ENCODE measurements around the gene GAPVD1.
A peak's percentile ranks its signal among the peaks of the same experiment; 100 is the strongest.

Gene GAPVD1

DNA sequence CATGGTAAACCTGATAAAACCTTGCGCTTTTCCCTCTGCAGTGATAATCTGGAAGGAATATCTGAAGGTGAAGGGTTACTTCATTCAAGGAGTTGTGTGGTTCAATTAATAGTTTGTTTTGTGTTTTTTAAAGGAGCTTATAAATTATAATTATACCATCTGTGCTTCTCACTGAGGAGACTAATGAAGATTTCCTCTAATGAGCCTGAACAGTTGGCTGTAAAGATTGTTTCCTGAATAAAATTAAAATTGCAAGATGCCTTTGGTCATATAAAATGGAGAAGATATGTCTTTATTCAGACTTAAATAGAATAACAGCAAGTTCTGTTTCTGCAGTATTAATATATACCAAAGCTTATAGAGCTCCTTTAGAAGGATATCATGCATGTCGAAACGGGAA lies 59.9 kb downstream of the GAPVD1 start:
- no peak for DNase-seq

DNA sequence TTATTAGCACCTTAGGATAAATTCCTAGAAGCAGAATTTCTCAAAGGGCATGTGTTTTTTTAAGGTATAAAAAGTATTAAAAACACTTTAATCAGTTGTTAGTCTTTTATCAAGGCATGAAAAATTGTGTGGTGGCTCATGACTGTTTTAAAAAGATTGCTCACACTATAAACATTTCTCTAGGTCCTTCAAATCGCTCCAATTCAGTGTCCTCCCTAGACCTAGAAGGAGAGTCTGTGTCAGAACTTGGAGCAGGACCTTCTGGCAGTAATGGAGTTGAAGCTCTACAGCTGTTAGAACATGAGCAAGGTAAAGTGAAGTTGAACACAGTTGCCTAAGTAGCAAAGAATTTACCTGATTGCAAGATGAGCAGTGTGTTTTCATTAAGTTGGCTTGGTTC lies 62.0 kb downstream of the GAPVD1 start:
- no peak for DNase-seq

DNA sequence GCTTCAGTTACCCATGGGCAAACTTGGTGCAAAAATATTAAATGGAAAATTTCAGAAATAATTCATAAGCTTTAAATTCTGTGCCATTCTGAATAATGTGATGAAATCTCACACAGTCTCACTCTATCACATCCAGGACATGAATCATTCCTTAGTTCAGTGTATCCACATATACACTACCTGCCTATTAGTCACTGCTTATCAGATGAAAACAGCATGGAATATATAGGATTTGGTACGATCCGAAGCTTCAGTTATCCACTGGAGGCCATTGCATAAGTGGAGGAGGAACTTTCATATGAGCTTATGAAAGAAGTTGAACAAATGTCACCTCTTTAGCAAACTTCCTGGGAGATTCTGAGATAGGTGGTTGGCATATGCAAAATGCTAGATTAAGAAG lies 64.2 kb downstream of the GAPVD1 start:
- no peak for DNase-seq

DNA sequence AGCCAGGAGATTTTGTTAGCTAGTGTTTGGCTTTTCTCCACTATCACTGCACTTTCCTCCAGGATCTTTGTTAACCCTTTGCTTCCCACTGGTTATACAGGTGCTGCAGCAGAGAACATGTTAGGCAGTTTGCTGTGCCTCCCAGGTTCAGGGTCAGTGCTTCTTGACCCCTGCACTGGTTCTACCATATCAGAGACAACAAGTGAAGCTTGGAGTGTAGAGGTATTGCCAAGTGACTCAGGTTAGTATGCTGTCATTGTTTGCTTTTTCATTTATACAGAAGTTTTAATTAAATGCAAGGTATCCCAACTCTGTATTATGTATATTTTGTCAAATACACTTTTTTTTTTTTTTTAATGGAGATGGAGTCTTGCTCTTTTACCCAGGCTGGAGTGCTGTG lies 68.4 kb downstream of the GAPVD1 start:
- DNase-seq, result no peak

DNA sequence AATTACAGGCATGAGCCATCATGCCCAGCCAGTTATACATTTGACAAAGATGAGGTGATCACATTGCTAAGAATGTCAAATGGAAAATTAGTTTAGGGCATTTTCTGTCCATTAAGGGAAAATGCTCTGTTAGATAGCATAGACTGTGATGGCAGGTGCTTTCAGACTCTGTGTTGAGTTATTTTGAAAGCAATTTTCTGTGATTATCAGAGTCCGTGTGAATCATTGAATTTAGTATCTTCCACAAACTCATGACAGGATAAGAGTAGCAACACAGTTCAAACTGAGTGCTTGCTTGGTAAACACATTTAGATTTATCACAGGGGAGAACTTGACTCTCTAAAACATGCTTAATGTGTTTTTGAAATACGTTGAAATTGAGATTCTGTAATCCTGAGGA lies 69.0 kb downstream of the GAPVD1 start:
- no peak for DNase-seq

DNA sequence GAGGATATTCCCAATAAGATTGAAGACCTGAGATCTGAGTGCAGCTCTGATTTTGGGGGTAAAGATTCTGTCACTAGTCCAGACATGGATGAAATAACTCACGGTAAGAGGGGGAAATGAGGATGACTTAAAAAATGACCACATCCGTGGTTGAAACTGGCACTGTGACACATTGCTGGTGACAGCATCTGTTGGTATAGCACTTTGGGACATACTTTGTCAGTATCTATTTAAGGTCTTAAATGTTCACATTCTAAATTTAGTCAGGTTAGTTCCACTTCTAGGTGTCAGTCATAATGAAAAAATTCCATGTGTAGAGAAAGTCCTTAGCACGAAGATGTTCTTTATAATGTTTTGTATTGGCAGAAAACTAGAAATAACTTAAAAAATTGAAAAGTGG lies 70.9 kb downstream of the GAPVD1 start:
- DNase-seq, result no peak

DNA sequence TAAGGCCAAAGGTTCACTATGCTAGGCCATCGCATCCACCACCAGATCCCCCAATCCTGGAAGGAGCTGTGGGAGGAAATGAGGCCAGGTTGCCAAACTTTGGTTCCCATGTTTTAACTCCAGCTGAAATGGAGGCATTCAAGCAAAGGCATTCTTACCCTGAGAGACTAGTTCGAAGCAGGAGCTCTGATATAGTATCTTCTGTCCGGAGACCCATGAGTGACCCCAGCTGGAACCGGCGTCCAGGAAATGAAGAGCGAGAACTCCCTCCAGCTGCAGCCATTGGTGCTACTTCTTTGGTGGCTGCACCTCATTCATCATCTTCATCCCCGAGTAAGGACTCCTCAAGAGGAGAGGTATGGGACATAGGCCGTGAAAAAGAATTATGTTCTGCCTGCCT lies 75.6 kb downstream of the GAPVD1 start:
- no peak for DNase-seq

DNA sequence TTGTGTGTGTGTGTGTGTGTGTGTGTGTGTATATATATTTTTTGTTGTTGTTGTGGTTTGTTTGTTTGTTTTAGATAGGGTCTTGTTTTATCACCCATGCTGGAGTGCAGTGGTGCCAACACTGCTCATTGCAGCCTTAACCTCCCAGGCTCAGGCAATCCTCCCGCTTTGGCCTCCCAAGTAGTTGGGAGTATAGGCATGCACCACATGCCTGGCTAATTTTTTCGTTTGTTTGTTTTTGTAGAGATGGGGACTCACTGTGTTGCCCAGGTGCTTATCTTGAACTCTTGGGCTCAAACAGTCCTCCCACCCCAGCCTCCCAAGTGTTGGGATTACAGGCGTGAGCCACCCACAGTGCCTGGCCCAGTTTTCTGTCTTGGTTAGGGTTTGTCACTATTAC lies 77.3 kb downstream of the GAPVD1 start:
- DNase-seq, result no peak

DNA sequence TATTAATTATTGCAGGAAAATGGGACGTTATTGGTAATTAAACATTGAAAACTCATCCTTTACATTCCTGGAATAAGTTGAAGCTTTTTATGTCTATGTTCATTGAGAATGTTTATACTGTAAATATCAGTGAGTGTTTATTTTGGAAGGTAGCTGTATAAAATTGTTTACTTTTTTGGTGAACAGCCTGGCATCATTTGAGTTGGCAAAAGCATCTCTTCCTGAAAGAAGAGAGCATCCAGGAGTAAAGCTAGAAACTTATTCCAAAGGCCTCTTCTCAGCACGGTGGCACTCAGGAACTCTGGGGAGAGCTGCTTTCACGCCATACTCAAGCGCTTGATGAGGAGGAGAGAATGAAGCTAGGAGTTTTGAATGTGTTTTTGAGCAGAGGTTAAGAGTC lies 79.9 kb downstream of the GAPVD1 start:
- no peak for DNase-seq

DNA sequence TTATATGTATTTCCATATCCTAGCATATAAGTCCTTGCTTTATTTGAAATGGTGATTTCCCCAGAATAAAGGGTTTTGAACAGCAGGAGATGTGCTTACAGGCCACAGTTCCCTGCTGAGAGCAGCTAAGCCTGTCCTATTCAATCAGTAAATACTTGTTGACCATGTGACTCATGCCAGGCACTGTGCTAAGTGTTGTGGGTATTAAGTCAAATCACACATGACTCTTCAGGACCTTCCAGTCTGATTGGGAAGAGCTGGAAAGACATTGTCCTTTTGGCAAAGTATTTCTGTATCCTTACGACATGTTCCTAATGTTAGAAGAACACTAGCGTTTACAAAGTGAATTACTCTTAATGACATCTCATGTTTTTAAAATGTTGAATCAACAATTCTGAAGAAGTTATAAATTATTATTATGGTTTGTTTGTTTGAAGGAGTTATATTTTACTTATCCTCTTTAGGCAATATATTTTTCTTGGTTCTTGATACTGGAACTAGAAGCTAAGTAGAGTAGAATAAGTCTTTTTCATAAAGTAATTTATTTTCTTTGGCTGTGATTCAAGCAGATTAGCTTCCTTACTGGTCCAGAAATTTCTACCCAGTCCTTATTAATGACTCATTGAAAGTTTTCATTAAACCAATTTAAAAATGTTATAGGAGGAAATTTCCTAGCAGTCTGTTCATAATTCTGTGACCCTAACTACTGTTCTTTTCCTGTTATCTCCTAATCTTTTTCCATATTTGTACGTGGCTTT lies 82.1 kb downstream of the GAPVD1 start:
- peak; percentile 45 for DNase-seq

DNA sequence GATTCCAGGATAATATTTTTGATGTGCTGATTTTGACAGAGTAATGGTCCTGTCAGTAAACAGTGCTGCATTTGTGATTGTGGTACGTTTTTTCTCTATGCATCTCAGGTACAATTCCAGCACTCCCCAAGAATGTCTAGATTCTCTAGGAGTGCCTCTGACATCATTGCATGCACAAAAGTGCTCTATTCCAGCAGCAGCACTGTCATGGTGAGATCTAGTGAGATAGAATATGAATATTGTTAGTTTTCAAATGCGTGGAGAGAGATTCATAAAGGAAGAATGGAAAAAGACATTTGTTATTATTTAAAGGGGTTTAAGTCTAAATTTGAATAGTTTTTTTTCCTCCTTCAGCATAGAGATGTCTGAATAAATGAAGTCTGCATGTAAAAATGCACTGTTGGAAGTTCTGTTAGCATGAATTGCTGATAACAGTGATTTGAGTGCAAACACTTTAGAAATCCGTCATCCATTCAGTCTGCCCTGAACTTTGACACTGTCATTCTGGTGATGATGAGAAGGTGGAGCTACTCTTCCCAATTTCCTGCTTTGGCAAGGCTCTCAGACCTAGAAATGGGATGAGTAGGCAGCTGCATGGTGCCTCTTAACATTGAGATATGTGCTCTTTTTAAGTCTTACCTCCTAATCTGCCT lies 84.6 kb downstream of the GAPVD1 start:
- DNase-seq, result no peak

DNA sequence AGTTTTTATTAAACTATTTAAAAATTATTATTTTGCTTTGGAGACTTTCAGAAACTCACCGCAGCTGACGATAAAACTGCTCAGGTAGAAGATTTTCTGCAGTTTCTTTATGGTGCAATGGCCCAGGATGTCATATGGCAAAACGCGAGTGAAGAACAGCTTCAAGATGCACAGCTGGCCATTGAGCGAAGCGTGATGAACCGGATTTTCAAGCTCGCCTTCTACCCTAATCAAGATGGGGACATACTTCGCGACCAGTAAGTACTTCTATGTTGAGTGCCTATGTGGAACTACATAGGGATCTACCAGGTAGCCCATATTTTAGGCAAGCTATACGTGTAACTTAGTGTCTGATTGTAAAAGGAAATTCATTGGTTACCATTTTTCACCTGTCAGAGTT lies 94.0 kb downstream of the GAPVD1 start:
- no peak for DNase-seq

DNA sequence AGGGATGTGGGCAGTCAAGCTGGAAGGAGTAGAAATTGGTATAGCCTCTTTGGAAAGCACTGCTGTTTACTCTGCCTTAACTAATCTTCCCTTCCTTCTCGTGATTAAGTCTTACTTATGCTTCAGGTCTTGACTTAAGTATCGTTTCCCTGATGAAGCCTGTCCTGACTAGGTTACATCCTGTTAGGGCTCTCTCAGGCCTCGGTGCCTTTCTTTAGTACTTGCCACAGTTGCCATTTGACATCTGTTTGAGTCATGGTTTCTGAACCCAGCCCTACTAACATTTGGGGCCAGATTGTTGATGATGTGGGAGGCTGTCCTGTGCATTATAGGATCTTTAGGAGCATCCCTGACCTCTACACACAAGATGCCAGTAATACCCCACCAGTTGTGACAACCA lies 94.4 kb downstream of the GAPVD1 start:
- no peak for DNase-seq

DNA sequence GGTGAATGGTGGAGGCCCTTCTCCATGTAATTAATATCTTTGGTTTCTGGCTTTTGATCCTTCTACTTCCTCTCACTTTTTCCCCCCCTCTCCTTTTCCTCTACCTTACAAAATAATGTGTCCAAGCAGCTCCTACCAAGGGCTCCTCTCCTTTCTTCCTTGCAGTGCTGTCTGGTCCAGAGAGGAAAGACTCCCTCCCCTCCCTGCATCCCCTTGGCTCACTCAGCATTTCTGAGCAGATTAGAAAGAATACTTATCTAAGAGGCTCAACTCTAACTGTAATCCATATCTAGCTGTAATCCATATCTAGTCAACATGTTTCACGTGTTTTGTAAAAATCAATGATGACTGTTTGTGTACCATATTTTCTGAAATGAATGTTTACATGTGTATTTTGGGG lies 97.4 kb downstream of the GAPVD1 start:
- DNase-seq, result no peak

DNA sequence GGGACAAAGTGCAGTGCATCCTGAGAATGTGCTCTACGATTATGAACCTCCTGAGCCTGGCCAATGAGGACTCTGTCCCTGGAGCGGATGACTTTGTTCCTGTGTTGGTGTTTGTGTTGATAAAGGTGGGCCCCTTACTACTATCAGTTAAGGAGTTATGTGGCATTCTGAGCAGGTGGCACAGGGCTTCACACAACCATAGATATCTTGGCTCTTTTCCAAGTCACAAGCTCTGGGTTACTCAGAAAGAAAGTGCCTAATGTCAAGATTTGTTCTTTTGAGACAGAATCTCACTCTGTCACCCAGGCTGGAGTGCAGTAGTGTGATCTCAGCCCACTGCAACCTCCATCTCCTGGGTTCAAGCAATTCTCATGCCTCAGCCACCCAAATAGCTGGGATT lies 99.0 kb downstream of the GAPVD1 start:
- DNase-seq, result no peak

DNA sequence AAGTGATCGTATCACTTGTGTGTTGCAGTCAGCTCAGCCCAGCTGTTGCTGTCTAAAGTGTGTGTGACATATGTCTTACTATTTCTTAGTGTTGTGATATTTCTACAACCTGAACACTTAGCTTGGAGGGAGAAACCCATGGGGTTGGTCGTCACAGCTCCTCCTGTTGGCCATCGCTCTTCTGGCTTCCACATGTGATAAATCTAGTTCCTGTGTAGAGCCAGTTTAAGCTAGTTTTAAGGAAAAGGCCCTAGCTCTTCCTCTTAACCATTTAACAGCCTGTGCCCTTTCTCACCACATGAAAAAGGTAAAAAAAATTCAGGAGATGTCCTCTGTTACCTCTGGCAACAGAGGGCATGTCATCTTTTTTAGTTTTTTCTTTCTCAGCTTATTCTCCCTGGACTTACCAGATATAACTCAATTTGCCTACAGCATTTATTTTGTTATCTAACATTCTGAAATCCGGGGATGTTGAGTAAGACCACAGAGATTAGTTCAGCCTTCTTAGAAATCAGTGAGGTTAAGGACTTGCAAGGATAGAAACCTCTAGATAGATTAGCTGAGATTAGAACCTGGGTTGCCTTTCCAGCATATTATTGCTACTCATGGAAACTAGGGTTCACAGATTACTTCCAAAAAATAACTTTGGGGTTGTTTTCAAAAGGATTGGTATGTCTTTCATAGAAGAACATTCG lies 100.4 kb downstream of the GAPVD1 start:
- DNase-seq, result no peak

DNA sequence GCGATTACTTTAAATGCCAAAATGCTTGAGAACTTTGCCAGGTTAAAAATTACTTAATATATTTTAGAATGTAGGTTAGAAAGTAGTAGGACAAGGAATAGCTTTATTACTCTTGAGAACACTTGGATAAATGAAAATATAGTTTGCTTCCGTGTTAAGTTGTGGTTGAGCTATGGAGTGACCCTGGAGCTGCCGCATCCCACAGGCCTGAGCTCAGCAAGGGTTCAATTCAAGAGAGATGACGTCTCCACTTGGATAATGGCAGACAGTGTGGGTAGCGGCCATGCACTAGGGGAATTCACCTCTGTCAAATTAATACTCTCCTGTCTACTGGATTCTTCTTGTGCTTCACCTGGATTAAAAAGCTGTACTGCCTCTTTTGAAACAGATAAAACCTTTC lies 105.0 kb downstream of the GAPVD1 start:
- no peak for DNase-seq

DNA sequence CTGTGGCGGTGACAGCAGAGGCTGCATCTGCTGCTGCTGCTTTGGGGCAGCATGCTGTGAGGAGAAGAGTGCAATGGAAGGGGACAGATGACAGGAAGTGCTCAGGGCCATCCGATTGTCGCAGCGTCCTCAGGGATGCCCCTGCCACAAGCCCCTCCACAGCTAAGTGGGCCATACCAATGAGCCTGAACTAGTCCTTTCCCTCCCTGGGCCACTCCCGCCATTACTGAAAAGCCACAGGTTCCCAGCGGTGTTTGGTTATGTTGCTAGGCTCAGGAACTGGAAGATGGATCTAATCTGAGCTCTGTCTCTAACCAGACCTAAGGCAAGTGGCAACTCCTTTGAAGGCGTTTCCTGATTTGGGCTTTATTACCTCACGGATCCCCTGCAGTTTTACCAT lies 109.2 kb downstream of the GAPVD1 start:
- peak; percentile 13 for DNase-seq

DNA sequence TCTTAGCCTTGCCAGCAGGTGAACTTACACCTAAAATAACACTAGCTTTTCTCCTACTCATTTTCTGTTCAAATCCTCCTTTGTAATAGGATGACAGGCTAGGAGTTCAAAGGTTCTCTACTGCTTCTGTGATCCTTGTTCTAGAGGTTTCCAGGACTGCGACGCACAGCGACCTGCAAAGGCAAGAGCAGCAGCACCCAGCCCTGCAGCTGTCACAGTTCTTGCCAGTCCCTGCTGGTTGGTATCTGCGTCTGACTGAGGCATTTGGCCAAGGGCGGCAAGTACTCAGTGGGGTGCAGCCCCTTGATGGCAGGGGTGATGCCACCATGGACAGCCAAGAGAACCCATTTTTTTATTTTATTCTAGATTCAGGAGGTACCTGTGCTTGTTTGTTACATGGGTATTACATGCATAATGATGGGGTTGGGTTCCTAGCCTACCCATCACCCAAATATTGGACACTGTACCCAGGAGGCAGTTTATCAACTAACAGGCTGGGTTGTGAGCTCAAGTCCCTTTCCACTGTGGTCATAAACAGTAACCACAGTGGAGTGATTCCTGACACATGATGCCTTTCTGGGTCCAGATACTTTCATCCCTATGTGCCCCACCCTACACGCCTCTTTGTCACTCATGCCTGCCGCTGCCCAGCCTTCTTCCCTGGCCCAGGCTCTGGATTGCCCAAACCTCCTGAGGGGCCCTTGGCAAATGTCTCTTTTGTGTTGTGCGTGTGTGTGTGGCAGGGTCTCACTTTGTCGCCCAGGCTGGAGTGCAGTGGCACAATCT lies 111.0 kb downstream of the GAPVD1 start:
- no peak for DNase-seq

DNA sequence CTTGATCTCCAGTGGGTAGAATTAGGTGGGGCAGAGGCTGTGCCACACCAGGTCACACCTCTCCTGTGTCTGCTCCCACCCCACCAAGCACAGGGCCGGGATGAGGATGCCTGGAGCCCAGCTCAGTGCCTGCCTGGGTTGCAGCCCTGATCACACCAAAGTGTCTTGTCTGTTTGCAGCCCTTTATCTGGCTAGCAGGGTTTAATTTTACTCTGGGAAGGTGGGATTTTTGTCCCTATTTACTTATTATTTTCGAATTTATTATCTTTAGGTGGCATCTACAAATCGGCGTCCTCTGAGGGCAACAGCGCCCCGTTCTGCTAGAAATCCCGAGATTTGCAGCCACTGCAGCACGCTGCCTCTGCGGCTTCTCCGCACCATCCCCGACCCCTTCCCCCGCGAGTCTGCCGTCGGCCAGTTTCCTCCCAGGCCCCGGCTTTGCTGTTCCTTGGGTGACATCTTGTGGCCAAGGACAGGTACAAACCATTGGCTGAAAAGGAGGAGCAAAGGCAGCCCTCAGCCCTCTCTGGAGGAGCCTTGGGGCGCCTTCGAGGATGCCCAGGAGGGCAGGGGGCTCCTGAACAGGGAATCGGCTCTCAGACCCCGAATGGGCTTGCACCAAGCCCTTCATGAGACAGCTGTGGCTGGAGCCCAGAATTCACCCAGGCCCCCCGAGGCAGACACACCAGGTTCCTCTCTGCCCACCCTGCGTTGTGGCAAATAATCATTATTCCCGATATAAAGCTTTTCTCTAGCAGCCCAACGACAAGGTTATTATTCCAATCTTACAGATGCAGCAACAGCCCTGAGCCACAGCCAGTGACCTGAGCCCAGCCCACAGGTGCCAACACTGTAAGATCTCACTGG lies 113.0 kb downstream of the GAPVD1 start:
- DNase-seq, result peak; percentile 94

DNA sequence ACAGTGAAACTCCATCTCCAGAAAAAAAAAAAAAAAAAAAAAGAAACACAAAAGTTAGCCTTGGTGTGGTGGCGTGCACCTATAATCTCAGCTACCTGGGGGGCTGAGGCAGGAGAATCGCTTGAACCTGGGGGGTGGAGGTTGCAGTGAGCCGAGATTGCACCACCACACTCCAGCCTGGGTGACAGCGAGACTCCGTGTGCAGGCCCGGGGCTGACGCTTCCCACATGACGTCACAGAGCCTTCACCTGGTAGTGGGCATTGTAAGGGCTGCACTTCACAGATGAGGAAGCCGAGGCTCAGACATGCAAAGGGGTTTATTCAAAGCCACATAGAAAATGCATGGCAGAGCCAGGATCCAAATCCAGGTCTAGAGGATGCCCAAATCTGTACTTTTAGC lies 114.2 kb downstream of the GAPVD1 start:
- DNase-seq, result no peak

All from eye (tissue), 1 donor.